Loucy (cell line): ENCODE measurements around the gene SCTR.

Experiments used
- H2AFZ ChIP-seq: fragments of 200-600 bp; sonication (generic); 2 replicates; pipeline ENCODE4 v1.6.0; 2016; ENCODE audit warnings: antibody characterized with exemption, mild to moderate bottlenecking, low read length, moderate library complexity
- H3F3A ChIP-seq: fragments of 200-600 bp; 2 replicates; pipeline ENCODE4 v1.6.0; 2016; ENCODE audit warnings: antibody characterized with exemption, low read depth, mild to moderate bottlenecking
- H3K27me3 ChIP-seq: fragments of 200-600 bp; sonication (generic); 2 replicates; pipeline ENCODE4 v1.6.1; 2014; ENCODE audit warnings: low read length, mild to moderate bottlenecking; ENCODE audit not compliant: insufficient read depth, poor library complexity, severe bottlenecking
- H3K36me3 ChIP-seq: fragments of 200-600 bp; sonication (generic); 2 replicates; pipeline ENCODE4 v1.6.1; 2016; ENCODE audit warnings: low read length; ENCODE audit not compliant: insufficient read depth
- H3K4me1 ChIP-seq: fragments of 200-600 bp; sonication (generic); 2 replicates; pipeline ENCODE4 v1.5.1; 2014; ENCODE audit warnings: low read length, mild to moderate bottlenecking; ENCODE audit not compliant: insufficient read depth, poor library complexity, severe bottlenecking
- H3K4me2 ChIP-seq: fragments of 200-600 bp; sonication (generic); 2 replicates; pipeline ENCODE4 v1.6.0; 2014; ENCODE audit warnings: antibody characterized with exemption, low read length, low read depth, mild to moderate bottlenecking; ENCODE audit not compliant: poor library complexity, severe bottlenecking
- H3K4me3 ChIP-seq: fragments of 200-600 bp; sonication (generic); 2 replicates; pipeline ENCODE4 v1.5.1; 2014; ENCODE audit warnings: low read length, mild to moderate bottlenecking, mixed read lengths; ENCODE audit not compliant: poor library complexity, severe bottlenecking
- H3K79me2 ChIP-seq: fragments of 200-600 bp; sonication (generic); 2 replicates; pipeline ENCODE4 v1.6.1; 2014; ENCODE audit warnings: low read length; ENCODE audit not compliant: insufficient read depth
- H3K9ac ChIP-seq: fragments of 200-600 bp; sonication (generic); 2 replicates; pipeline ENCODE4 v1.6.0; 2014; ENCODE audit warnings: mild to moderate bottlenecking, low read depth, low read length, moderate library complexity; ENCODE audit not compliant: poor library complexity, severe bottlenecking
- H3K9me2 ChIP-seq: fragments of 200-600 bp; sonication (generic); replicated peaks from 2 replicates; pipeline ENCODE4 v1.6.1; 2016; ENCODE audit warnings: low read depth, low read length, mixed read lengths
- H3K9me3 ChIP-seq: fragments of 200-600 bp; sonication (generic); 2 replicates; pipeline ENCODE4 v1.6.1; 2014; ENCODE audit warnings: mild to moderate bottlenecking, antibody characterized with exemption, low read length, low read depth; ENCODE audit not compliant: insufficient read depth
- H4K20me1 ChIP-seq: fragments of 200-600 bp; sonication (generic); 2 replicates; pipeline ENCODE4 v1.6.0; 2014; ENCODE audit warnings: antibody characterized with exemption, low read length, mild to moderate bottlenecking; ENCODE audit not compliant: insufficient read depth, poor library complexity, severe bottlenecking
- CTCF ChIP-seq: fragments of 200-600 bp; sonication (generic); conservative IDR thresholded peaks from 2 replicates; pipeline ENCODE4 v1.5.1; 2014; ENCODE audit warnings: mild to moderate bottlenecking, antibody characterized with exemption, low read length
- EZH2phosphoT487 ChIP-seq: fragments of 200-600 bp; IDR thresholded peaks from 2 replicates; pipeline ENCODE4 v1.6.1; 2018; ENCODE audit warnings: antibody characterized with exemption, mild to moderate bottlenecking, moderate library complexity, borderline replicate concordance

The SCTR gene

GRCh38 chr2:119423108-119423444 is 101.2 kb downstream of the SCTR start:
- Histone ChIP-seq H3K4me1 (no peaks in the 10 kb centered on the region), H3K9me2 (no peaks in the 10 kb centered on the region), H3K27me3 (no peaks in the 10 kb centered on the region), H3K4me3 (no peak overlapping the region), H3K36me3 (no peaks in the 10 kb centered on the region), H3K4me2 (no peak overlapping the region), H3K79me2 (no peaks in the 10 kb centered on the region), H3K9ac (no peak overlapping the region), H3K9me3 (no peaks in the 10 kb centered on the region), H4K20me1 (no peaks in the 10 kb centered on the region), H2AFZ (no peak overlapping the region), H3F3A (no peaks in the 10 kb centered on the region)
- TF ChIP-seq CTCF (no peak), EZH2phosphoT487 (no peak)

GRCh38 chr2:119422360-119423107 is 101.7 kb downstream of the SCTR start:
- H2AFZ ChIP-seq, result no peak overlapping the region
- H3K4me2 ChIP-seq, result no peak overlapping the region
- H3K9me3 ChIP-seq, result no peaks in the 10 kb centered on the region
- no peak overlapping the region for H3K4me3 ChIP-seq
- H3F3A ChIP-seq, result no peaks in the 10 kb centered on the region
- H3K79me2 ChIP-seq, result no peaks in the 10 kb centered on the region
- no peaks in the 10 kb centered on the region for H3K27me3 ChIP-seq
- no peak overlapping the region for H3K9ac ChIP-seq
- no peaks in the 10 kb centered on the region for H3K4me1 ChIP-seq
- H3K9me2 ChIP-seq, result no peaks in the 10 kb centered on the region
- H4K20me1 ChIP-seq, result no peaks in the 10 kb centered on the region
- H3K36me3 ChIP-seq, result no peaks in the 10 kb centered on the region
- TF ChIP-seq CTCF (no peak), EZH2phosphoT487 (no peak)

- Histone ChIP-seq H3K27me3 (no peaks in the 10 kb centered on the region), H3K4me2 (no peak overlapping the region), H3K79me2 (no peaks in the 10 kb centered on the region), H3K9me2 (no peaks in the 10 kb centered on the region), H3K4me3 (no peak overlapping the region), H3K9me3 (no peaks in the 10 kb centered on the region), H4K20me1 (no peaks in the 10 kb centered on the region), H3K36me3 (no peaks in the 10 kb centered on the region), H3K9ac (no peak overlapping the region), H3F3A (no peaks in the 10 kb centered on the region), H2AFZ (no peak overlapping the region), H3K4me1 (no peaks in the 10 kb centered on the region)
- no peak for TF ChIP-seq EZH2phosphoT487
- no peak for TF ChIP-seq CTCF
Measured at GRCh38 chr2:119421741-119422140, 102.5 kb downstream of the SCTR start.
